ENCODE measurements around the gene TSFM.
A peak's percentile ranks its signal among the peaks of the same experiment; 100 is the strongest.

- TF ChIP-seq, protein P1, sequence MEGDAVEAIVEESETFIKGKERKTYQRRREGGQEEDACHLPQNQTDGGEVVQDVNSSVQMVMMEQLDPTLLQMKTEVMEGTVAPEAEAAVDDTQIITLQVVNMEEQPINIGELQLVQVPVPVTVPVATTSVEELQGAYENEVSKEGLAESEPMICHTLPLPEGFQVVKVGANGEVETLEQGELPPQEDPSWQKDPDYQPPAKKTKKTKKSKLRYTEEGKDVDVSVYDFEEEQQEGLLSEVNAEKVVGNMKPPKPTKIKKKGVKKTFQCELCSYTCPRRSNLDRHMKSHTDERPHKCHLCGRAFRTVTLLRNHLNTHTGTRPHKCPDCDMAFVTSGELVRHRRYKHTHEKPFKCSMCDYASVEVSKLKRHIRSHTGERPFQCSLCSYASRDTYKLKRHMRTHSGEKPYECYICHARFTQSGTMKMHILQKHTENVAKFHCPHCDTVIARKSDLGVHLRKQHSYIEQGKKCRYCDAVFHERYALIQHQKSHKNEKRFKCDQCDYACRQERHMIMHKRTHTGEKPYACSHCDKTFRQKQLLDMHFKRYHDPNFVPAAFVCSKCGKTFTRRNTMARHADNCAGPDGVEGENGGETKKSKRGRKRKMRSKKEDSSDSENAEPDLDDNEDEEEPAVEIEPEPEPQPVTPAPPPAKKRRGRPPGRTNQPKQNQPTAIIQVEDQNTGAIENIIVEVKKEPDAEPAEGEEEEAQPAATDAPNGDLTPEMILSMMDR (IDR thresholded peaks at IDR 0.05) = peak; percentile 98
- TF ChIP-seq POLR2AphosphoS5 (IDR thresholded peaks at IDR 0.05; ENCODE audit: low read depth, low read length) (no peak), TCF7L2 (IDR thresholded peaks at IDR 0.05; ENCODE audit: low read depth, low read length) (no peak), SIN3A (IDR thresholded peaks at IDR 0.05; ENCODE audit: borderline replicate concordance, insufficient read depth, low read depth, low read length) (no peak)
- TF ChIP-seq, protein P2, sequence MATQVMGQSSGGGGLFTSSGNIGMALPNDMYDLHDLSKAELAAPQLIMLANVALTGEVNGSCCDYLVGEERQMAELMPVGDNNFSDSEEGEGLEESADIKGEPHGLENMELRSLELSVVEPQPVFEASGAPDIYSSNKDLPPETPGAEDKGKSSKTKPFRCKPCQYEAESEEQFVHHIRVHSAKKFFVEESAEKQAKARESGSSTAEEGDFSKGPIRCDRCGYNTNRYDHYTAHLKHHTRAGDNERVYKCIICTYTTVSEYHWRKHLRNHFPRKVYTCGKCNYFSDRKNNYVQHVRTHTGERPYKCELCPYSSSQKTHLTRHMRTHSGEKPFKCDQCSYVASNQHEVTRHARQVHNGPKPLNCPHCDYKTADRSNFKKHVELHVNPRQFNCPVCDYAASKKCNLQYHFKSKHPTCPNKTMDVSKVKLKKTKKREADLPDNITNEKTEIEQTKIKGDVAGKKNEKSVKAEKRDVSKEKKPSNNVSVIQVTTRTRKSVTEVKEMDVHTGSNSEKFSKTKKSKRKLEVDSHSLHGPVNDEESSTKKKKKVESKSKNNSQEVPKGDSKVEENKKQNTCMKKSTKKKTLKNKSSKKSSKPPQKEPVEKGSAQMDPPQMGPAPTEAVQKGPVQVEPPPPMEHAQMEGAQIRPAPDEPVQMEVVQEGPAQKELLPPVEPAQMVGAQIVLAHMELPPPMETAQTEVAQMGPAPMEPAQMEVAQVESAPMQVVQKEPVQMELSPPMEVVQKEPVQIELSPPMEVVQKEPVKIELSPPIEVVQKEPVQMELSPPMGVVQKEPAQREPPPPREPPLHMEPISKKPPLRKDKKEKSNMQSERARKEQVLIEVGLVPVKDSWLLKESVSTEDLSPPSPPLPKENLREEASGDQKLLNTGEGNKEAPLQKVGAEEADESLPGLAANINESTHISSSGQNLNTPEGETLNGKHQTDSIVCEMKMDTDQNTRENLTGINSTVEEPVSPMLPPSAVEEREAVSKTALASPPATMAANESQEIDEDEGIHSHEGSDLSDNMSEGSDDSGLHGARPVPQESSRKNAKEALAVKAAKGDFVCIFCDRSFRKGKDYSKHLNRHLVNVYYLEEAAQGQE (IDR thresholded peaks at IDR 0.05; ENCODE audit: insufficient read depth in 1 of 2, low read depth in 2 of 2, low read length in 1 of 2) = no peak
These were observed 25.9 kb upstream of the TSFM start for GRCh38 chr12:57756406-57757341.

All from Panc1 (cell line).